ENCODE measurements around the gene ARMC12.
"Not testable (repeated sequence)": the region's sequence is repeated elsewhere in the genome, so short reads cannot be mapped to it uniquely, and the experiment has no call there.

Gene ARMC12

GRCh38 chr6:35736982-35737412 is at the start of gene ARMC12:
Gene ARMC12, plus strand, starts transcription at chr6:35737032. Its CDS starts 77 bp downstream, at chr6:35737109.
- no peak within 1 kb of the TSS for H3K4me3 Mint-ChIP-seq
- no peak within 1 kb of the TSS for H3K27ac Mint-ChIP-seq
- H3K36me3 Mint-ChIP-seq (ENCODE audit: low read depth): no peaks in the 10 kb centered on the region
- intact Hi-C loops (cut with micrococcal nuclease): loop anchor here (1.0 kb wide), 1 partner anchor 153 kb away; no protein-coding TSS in a partner anchor
- no peaks in the 10 kb centered on the region for H3K9me3 Mint-ChIP-seq
- H3K27me3 Mint-ChIP-seq: no peaks in the 10 kb centered on the region
- H3K4me1 Mint-ChIP-seq (ENCODE audit: low read depth): peaks cover 37% of the 10 kb centered on the region

GRCh38 chr6:35687658-35688604 is 48.9 kb upstream of the ARMC12 start:
- Mint-ChIP-seq H3K27ac (peak overlapping the region; percentile 89), H3K4me3 (peak overlapping the region; percentile 94)
- intact Hi-C loops (cut with micrococcal nuclease): loop anchor here (1.0 to 10.0 kb wide), 4 partner anchors 33 to 101 kb away; no protein-coding TSS in a partner anchor

GRCh38 chr6:35688605-35689322 is 48.1 kb upstream of the ARMC12 start, which contains the start of gene FKBP5:
Gene FKBP5, minus strand, starts transcription at chr6:35688915. Its CDS starts 46,091 bp downstream, at chr6:35642824.
- Mint-ChIP-seq H3K27ac (peak within 1 kb of the TSS; percentile 89), H3K4me3 (peak within 1 kb of the TSS; percentile 94), H3K27me3 (no peaks in the 10 kb centered on the region), H3K36me3 (ENCODE audit: low read depth) (peaks cover 6% of the 10 kb centered on the region), H3K4me1 (ENCODE audit: low read depth) (peaks cover 35% of the 10 kb centered on the region), H3K9me3 (no peaks in the 10 kb centered on the region)
- intact Hi-C loops (cut with micrococcal nuclease): loop anchor here (1.0 to 10.0 kb wide), 3 partner anchors 32 to 64 kb away; no protein-coding TSS in a partner anchor

More at GRCh38 chr6:35687658-35688604, 48.9 kb upstream of the ARMC12 start:
- H3K36me3 Mint-ChIP-seq (ENCODE audit: low read depth): peaks cover 6% of the 10 kb centered on the region
- no peaks in the 10 kb centered on the region for H3K27me3 Mint-ChIP-seq
- H3K9me3 Mint-ChIP-seq: no peaks in the 10 kb centered on the region
- peaks cover 35% of the 10 kb centered on the region for H3K4me1 Mint-ChIP-seq (ENCODE audit: low read depth)

GRCh38 chr6:35690006-35690405 is 46.8 kb upstream of the ARMC12 start:
- H3K27me3 Mint-ChIP-seq; H3K4me3 Mint-ChIP-seq; H3K9me3 Mint-ChIP-seq; H3K36me3 Mint-ChIP-seq (ENCODE audit: low read depth); H3K27ac Mint-ChIP-seq; intact Hi-C loops (cut with micrococcal nuclease): not testable (repeated sequence)
- H3K4me1 Mint-ChIP-seq (ENCODE audit: low read depth): peaks cover 35% of the 10 kb centered on the region

- Mint-ChIP-seq H3K27me3 (no peaks in the 10 kb centered on the region), H3K9me3 (no peaks in the 10 kb centered on the region), H3K4me3 (no peak overlapping the region), H3K4me1 (ENCODE audit: low read depth) (peaks cover 35% of the 10 kb centered on the region), H3K27ac (peak overlapping the region; percentile 88), H3K36me3 (ENCODE audit: low read depth) (peaks cover 6% of the 10 kb centered on the region)
- intact Hi-C loops (cut with micrococcal nuclease): no loop called here
Measured at GRCh38 chr6:35690484-35690883, 46.3 kb upstream of the ARMC12 start.

- Mint-ChIP-seq H3K4me1 (ENCODE audit: low read depth) (peaks cover 35% of the 10 kb centered on the region), H3K27ac (peak overlapping the region; percentile 88), H3K36me3 (ENCODE audit: low read depth) (peaks cover 6% of the 10 kb centered on the region), H3K4me3 (peak overlapping the region; percentile 35), H3K27me3 (no peaks in the 10 kb centered on the region), H3K9me3 (no peaks in the 10 kb centered on the region)
- intact Hi-C loops (cut with micrococcal nuclease): no loop called here
Measured at GRCh38 chr6:35691027-35691824, 45.6 kb upstream of the ARMC12 start.

- H3K4me1 Mint-ChIP-seq (ENCODE audit: low read depth): peaks cover 27% of the 10 kb centered on the region
- intact Hi-C loops (cut with micrococcal nuclease): no loop called here
- H3K27ac Mint-ChIP-seq: no peak overlapping the region
- H3K36me3 Mint-ChIP-seq (ENCODE audit: low read depth): no peaks in the 10 kb centered on the region
- H3K4me3 Mint-ChIP-seq: no peak overlapping the region
- H3K9me3 Mint-ChIP-seq: no peaks in the 10 kb centered on the region
- H3K27me3 Mint-ChIP-seq: no peaks in the 10 kb centered on the region
Measured at GRCh38 chr6:35694462-35694861, 42.4 kb upstream of the ARMC12 start.

GRCh38 chr6:35698430-35698829 is 38.4 kb upstream of the ARMC12 start:
- H3K4me3 Mint-ChIP-seq; H3K4me1 Mint-ChIP-seq (ENCODE audit: low read depth); H3K27me3 Mint-ChIP-seq; H3K9me3 Mint-ChIP-seq; intact Hi-C loops (cut with micrococcal nuclease); H3K27ac Mint-ChIP-seq; H3K36me3 Mint-ChIP-seq (ENCODE audit: low read depth): not testable (repeated sequence)

GRCh38 chr6:35698858-35699257 is 38.0 kb upstream of the ARMC12 start:
- Mint-ChIP-seq H3K27me3 (no peaks in the 10 kb centered on the region), H3K4me1 (ENCODE audit: low read depth) (peaks cover 7% of the 10 kb centered on the region), H3K9me3 (no peaks in the 10 kb centered on the region), H3K36me3 (ENCODE audit: low read depth) (no peaks in the 10 kb centered on the region), H3K4me3 (no peak overlapping the region), H3K27ac (no peak overlapping the region)
- intact Hi-C loops (cut with micrococcal nuclease): no loop called here

- Mint-ChIP-seq H3K27ac (no peak overlapping the region), H3K4me1 (ENCODE audit: low read depth) (peaks cover 26% of the 10 kb centered on the region), H3K36me3 (ENCODE audit: low read depth) (no peaks in the 10 kb centered on the region), H3K27me3 (no peaks in the 10 kb centered on the region), H3K9me3 (no peaks in the 10 kb centered on the region), H3K4me3 (no peak overlapping the region)
- intact Hi-C loops (cut with micrococcal nuclease): no loop called here
Measured at GRCh38 chr6:35703554-35703953, 33.3 kb upstream of the ARMC12 start.

GRCh38 chr6:35706468-35706867 is 30.4 kb upstream of the ARMC12 start:
- H3K27me3 Mint-ChIP-seq: peaks cover 3% of the 10 kb centered on the region
- no peaks in the 10 kb centered on the region for H3K9me3 Mint-ChIP-seq
- intact Hi-C loops (cut with micrococcal nuclease): no loop called here
- H3K4me1 Mint-ChIP-seq (ENCODE audit: low read depth): peaks cover 33% of the 10 kb centered on the region
- H3K36me3 Mint-ChIP-seq (ENCODE audit: low read depth): no peaks in the 10 kb centered on the region
- H3K4me3 Mint-ChIP-seq: no peak overlapping the region
- H3K27ac Mint-ChIP-seq: no peak overlapping the region

GRCh38 chr6:35707714-35708407 is 29.0 kb upstream of the ARMC12 start:
- Mint-ChIP-seq H3K4me1 (ENCODE audit: low read depth) (peaks cover 41% of the 10 kb centered on the region), H3K9me3 (no peaks in the 10 kb centered on the region), H3K4me3 (no peak overlapping the region), H3K27me3 (peaks cover 3% of the 10 kb centered on the region), H3K36me3 (ENCODE audit: low read depth) (no peaks in the 10 kb centered on the region), H3K27ac (no peak overlapping the region)
- intact Hi-C loops (cut with micrococcal nuclease): no loop called here

- H3K4me3 Mint-ChIP-seq: no peak overlapping the region
- H3K4me1 Mint-ChIP-seq (ENCODE audit: low read depth): peaks cover 47% of the 10 kb centered on the region
- intact Hi-C loops (cut with micrococcal nuclease): no loop called here
- H3K27ac Mint-ChIP-seq: no peak overlapping the region
- H3K36me3 Mint-ChIP-seq (ENCODE audit: low read depth): no peaks in the 10 kb centered on the region
- peaks cover 3% of the 10 kb centered on the region for H3K27me3 Mint-ChIP-seq
- no peaks in the 10 kb centered on the region for H3K9me3 Mint-ChIP-seq
Measured at GRCh38 chr6:35708585-35708984, 28.2 kb upstream of the ARMC12 start.
